ENCODE results near the gene ANLN. TPM values are rescaled to one million over a fixed set of nuclear protein-coding genes. Genes with fewer than 3 reads are reported as not detected.

ANLN gene
- total RNA-seq, 1 experiment from 2014 or later = 130 TPM

GRCh38 chr7:36448781-36449379 is 59.2 kb downstream of the ANLN start:
- intact Hi-C loops (cut with micrococcal nuclease) = no loop called here
- ChIA-PET RAD21 (ENCODE audit: low non-redundant PET in 1 of 2, low total read pairs in 2 of 2, uncharacterized antibody in 2 of 2, unreplicated experiment in 2 of 2) (no interaction called here), CTCF (no interaction called here), POLR2A (no interaction called here)
- peaks cover 48 to 71% of the 10 kb centered on the region in 2 experiments for H3K36me3 ChIP-seq (ENCODE audit: control insufficient read depth in 1 of 2, insufficient read depth in 2 of 2, low read length in 2 of 2)
- DNase-seq (ENCODE audit: low read depth, low spot score) = no peak
- no peak for TF ChIP-seq ZBTB33 (IDR thresholded peaks at IDR 0.05; ENCODE audit: extremely low read depth, insufficient replicate concordance, low read length)
- no peak for TF ChIP-seq SP1 (IDR thresholded peaks at IDR 0.05; ENCODE audit: low read depth)
- no peak for TF ChIP-seq ELF1 (IDR thresholded peaks at IDR 0.05; ENCODE audit: borderline replicate concordance, low read depth)
- TF ChIP-seq SIN3A (IDR thresholded peaks at IDR 0.05; ENCODE audit: low read depth) = no peak
- TF ChIP-seq EZH2phosphoT487 (IDR thresholded peaks at IDR 0.05; ENCODE audit: borderline replicate concordance) = no peak
- no peak for TF ChIP-seq CEBPB (IDR thresholded peaks at IDR 0.05; ENCODE audit: low read depth)
- TF ChIP-seq RAD21 (IDR thresholded peaks at IDR 0.05; ENCODE audit: low read depth) = no peak
- no peak for TF ChIP-seq FOSL1 (IDR thresholded peaks at IDR 0.05; ENCODE audit: low read depth)
- no peak overlapping the region for H2AFZ ChIP-seq (ENCODE audit: low read depth, low read length, poor library complexity, severe bottlenecking)
- no peak overlapping the region for H3K27ac ChIP-seq (ENCODE audit: low read depth, low read length)
- BruUV-seq (replicated peaks) = no TSS peak
- peaks cover 3% of the 10 kb centered on the region; the same call in 1 of the 2 replicates for H4K20me1 ChIP-seq (ENCODE audit: insufficient read depth)
- H3K4me2 ChIP-seq (ENCODE audit: low read length) = no peak overlapping the region
- no peak overlapping the region for H3K9ac ChIP-seq (ENCODE audit: low read length)
- no peaks in the 10 kb centered on the region for H3K27me3 ChIP-seq (ENCODE audit: insufficient read depth, low read length)
- H3K9me2 ChIP-seq (ENCODE audit: insufficient read depth) = no peaks in the 10 kb centered on the region
- no peaks in the 10 kb centered on the region for H3K9me3 ChIP-seq (ENCODE audit: control insufficient read depth in 1 of 2, insufficient read depth in 1 of 2, low read depth in 1 of 2, low read length in 2 of 2)
- no peak overlapping the region for H3K4me3 ChIP-seq (replicated peaks in 1 of 2; ENCODE audit: low read depth in 1 of 2, low read length in 2 of 2)
- no peaks in the 10 kb centered on the region; a peak in 1 of 4 replicates for H3K4me1 ChIP-seq (ENCODE audit: control insufficient read depth in 1 of 2, insufficient read depth in 2 of 2, low read length in 2 of 2)
- peaks cover 3% of the 10 kb centered on the region for H3K79me2 ChIP-seq (ENCODE audit: insufficient read depth, low read length)
- no peak for ATAC-seq

GRCh38 chr7:36449685-36450084 is 60.0 kb downstream of the ANLN start:
- Histone ChIP-seq H3K27me3 (ENCODE audit: insufficient read depth, low read length) (no peaks in the 10 kb centered on the region), H3K79me2 (ENCODE audit: insufficient read depth, low read length) (peaks cover 3% of the 10 kb centered on the region), H3K4me1 (ENCODE audit: control insufficient read depth in 1 of 2, insufficient read depth in 2 of 2, low read length in 2 of 2) (no peaks in the 10 kb centered on the region; a peak in 1 of 4 replicates), H2AFZ (ENCODE audit: low read depth, low read length, poor library complexity, severe bottlenecking) (no peak overlapping the region), H3K4me3 (replicated peaks in 1 of 2; ENCODE audit: low read depth in 1 of 2, low read length in 2 of 2) (no peak overlapping the region), H4K20me1 (ENCODE audit: insufficient read depth) (peaks cover 3% of the 10 kb centered on the region; the same call in 1 of the 2 replicates), H3K9me3 (ENCODE audit: control insufficient read depth in 1 of 2, insufficient read depth in 1 of 2, low read depth in 1 of 2, low read length in 2 of 2) (no peaks in the 10 kb centered on the region), H3K36me3 (ENCODE audit: control insufficient read depth in 1 of 2, insufficient read depth in 2 of 2, low read length in 2 of 2) (peaks cover 51 to 75% of the 10 kb centered on the region in 2 experiments), H3K9me2 (ENCODE audit: insufficient read depth) (no peaks in the 10 kb centered on the region), H3K27ac (ENCODE audit: low read depth, low read length) (no peak overlapping the region), H3K4me2 (ENCODE audit: low read length) (no peak overlapping the region), H3K9ac (ENCODE audit: low read length) (no peak overlapping the region)
- TF ChIP-seq RAD21 (IDR thresholded peaks at IDR 0.05; ENCODE audit: low read depth) (no peak), YY1 (IDR thresholded peaks at IDR 0.05; ENCODE audit: extremely low read depth, insufficient replicate concordance, low read depth, low read length) (no peak), EZH2 (IDR thresholded peaks at IDR 0.05) (no peak), MAX (IDR thresholded peaks at IDR 0.05) (no peak), ATF3 (IDR thresholded peaks at IDR 0.05) (no peak), SRF (IDR thresholded peaks at IDR 0.05; ENCODE audit: low read depth) (no peak), FOSL1 (IDR thresholded peaks at IDR 0.05; ENCODE audit: low read depth) (no peak), EGR1 (IDR thresholded peaks at IDR 0.05; ENCODE audit: low read depth) (no peak)
- CTCF ChIA-PET = no interaction called here
- DNase-seq (ENCODE audit: low read depth, low spot score) = no peak
- POLR2A ChIA-PET = no interaction called here
- no peak for ATAC-seq
- intact Hi-C loops (cut with micrococcal nuclease) = no loop called here
- BruUV-seq (replicated peaks) = no TSS peak
- RAD21 ChIA-PET (ENCODE audit: low non-redundant PET in 1 of 2, low total read pairs in 2 of 2, uncharacterized antibody in 2 of 2, unreplicated experiment in 2 of 2) = no interaction called here
